ENCODE data around the gene AFAP1L1. TPM values are rescaled to one million over a fixed set of nuclear protein-coding genes. Genes with fewer than 3 reads are reported as not detected.

AFAP1L1 gene
- total RNA-seq, 1 experiment from 2014 or later = 2.2 TPM

DNA sequence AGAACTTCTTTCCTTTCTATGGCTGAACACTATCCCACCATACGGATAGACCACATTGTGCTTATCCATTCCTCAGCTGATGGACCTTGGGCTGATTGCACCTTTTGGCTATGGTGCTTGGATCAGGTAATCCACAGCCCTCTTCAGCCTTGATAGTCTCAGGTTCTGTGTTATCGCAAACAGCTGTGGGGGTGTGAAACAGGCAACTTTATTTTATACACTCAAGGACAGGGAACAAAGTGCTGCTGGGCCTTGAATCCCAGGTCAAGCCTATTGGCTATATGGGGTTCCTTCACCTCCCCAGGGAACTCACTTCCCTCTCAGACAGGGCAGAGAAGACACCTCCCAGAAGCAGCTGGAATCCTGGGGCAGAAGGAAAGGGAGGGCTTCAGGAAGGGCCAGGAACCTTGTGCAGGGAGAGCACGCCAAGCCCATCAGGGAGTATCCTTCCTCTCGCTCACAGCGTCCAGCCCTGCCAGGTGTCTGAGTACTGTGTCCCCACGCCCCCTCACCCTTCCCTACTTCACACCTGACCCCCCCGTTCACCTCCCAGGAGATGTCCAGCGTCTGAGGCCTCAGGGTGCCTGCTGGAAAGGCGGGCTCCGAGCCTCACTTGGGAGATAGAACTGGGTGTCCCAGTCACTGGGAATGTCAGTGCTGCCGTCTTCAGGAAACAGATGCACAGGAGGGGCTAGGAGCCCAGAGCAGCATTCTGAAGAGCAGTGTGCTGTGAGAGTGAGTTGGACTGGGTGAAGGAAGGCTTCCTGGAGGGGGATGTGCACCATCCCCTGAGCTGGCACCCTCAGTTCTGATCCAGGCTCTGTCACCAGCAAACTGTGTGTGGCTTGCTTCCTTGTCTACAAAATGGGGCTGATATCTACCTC, 32.8 kb downstream of the AFAP1L1 start:
- no peaks in the 10 kb centered on the region for H3K27me3 ChIP-seq (ENCODE audit: control insufficient read depth, insufficient read depth, low read length)
- H3K36me3 ChIP-seq (replicated peaks; ENCODE audit: control insufficient read depth, insufficient read depth, low read length) = no peaks in the 10 kb centered on the region
- no peak for DNase-seq
- H3K4me3 ChIP-seq (ENCODE audit: insufficient read depth, low read depth, low read length) = no peak overlapping the region

DNA sequence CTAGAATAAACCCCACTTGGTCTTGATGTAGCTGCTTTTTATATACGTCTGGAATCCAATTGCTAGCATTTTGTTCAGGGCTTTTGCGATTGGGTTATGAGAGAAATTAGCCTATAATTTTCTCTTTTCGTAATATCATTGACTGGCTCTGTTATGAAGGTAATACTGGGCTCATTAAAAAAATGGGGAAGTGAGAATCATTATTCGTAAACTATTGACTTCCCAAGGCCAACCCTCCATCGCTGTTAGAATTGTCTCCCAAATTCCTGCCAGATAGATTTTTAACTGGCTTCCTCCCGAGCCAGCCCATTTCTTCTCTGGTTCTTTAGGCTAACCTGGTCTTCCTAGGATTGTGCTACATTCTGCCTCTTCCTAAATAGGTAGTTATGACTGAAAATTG, 37.7 kb downstream of the AFAP1L1 start:
- Histone ChIP-seq H3K27me3 (ENCODE audit: control insufficient read depth, insufficient read depth, low read length) (no peaks in the 10 kb centered on the region), H3K36me3 (replicated peaks; ENCODE audit: control insufficient read depth, insufficient read depth, low read length) (no peaks in the 10 kb centered on the region), H3K4me3 (ENCODE audit: insufficient read depth, low read depth, low read length) (no peak overlapping the region)
- no peak for DNase-seq

DNA sequence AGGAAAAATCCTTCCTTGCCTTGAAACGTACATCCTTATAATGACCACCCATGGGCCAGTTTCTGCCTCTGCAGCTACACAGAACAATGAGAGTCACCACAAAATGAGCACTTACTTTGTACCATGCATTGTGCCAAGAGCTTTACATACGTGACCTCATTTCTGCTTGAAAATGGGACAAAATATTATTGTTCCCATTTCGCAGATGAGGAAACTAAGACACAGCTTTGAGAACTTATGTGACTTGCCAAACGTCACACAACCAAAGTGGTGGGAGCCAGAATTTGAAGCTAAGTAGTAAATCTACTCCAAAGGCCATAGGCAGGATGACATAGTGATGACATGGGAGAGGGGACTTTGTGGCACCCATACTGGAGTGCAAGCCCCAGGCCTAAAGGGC, 38.8 kb downstream of the AFAP1L1 start:
- Histone ChIP-seq H3K36me3 (replicated peaks; ENCODE audit: control insufficient read depth, insufficient read depth, low read length) (no peaks in the 10 kb centered on the region), H3K27me3 (ENCODE audit: control insufficient read depth, insufficient read depth, low read length) (no peaks in the 10 kb centered on the region), H3K4me3 (ENCODE audit: insufficient read depth, low read depth, low read length) (no peak overlapping the region)
- no peak for DNase-seq

DNA sequence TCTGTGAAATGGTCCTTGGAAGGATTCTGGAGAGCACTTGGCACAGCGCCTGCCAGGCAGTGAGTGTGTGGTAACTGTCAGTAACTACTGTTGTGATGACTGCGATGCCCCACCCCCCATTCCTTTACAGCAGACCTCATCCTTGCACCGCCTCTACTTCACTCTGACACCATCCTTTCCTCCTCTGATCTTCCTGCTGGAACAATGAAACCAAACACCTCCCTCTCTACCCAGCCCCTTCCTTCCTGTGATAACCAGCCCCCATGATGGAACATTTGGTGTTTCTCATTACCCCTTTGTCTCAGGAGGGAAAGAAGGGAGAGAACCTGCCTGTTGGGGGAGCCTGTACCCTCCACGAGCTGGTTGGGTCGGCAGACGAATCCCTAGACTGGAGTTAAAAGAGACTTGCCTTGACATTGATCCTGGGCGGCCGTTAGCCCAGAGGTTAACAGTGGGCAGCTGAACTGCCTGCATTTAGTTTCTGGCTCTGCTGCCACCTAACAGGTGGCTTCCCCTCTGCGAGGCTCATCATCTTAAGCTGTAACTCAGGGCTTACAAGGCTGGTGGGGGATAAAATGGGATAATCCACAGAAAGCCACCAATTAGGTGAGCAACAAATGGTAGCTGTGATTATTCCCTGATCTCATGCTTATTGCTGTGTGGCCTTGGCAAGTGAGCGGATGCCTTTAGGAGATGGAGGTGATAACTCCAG, 39.4 kb downstream of the AFAP1L1 start:
- H3K27me3 ChIP-seq (ENCODE audit: control insufficient read depth, insufficient read depth, low read length) = no peaks in the 10 kb centered on the region
- DNase-seq = peak; percentile 66
- H3K36me3 ChIP-seq (replicated peaks; ENCODE audit: control insufficient read depth, insufficient read depth, low read length) = no peaks in the 10 kb centered on the region
- no peak overlapping the region for H3K4me3 ChIP-seq (ENCODE audit: insufficient read depth, low read depth, low read length)

DNA sequence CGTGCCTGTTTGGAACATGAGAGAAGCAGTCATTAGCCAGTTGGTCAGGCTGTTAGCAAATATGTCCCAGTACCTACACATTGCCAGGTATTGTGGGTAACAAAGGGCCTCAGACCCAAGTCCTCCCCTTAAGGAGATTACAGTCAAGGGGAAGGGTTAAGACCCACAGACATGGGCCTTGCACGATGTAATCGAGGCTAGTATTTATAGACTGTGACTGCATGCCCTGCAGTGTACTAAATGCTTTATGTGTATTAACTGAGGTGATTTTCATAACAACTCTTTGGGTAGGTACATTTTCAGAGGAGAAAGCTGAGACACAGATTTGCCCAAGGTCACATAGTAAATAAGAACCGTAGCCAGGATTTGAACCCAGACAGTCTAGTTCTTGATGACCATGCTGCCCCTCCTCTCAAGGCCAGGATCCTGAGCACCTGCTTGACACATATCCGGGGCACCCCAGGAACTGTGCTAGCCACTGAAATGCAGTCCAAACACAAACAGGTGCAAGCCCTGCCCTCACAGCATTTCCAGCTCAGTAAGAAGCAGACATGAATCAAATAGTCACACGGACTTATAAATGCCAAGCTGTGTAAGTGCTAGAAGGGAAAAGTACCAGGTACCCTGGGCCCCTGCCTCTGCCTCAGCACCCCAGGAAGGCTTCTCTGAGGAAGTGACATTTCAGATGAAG, 41.6 kb downstream of the AFAP1L1 start:
- no peaks in the 10 kb centered on the region for H3K36me3 ChIP-seq (replicated peaks; ENCODE audit: control insufficient read depth, insufficient read depth, low read length)
- H3K4me3 ChIP-seq (ENCODE audit: insufficient read depth, low read depth, low read length) = no peak overlapping the region
- no peaks in the 10 kb centered on the region for H3K27me3 ChIP-seq (ENCODE audit: control insufficient read depth, insufficient read depth, low read length)
- no peak for DNase-seq

DNA sequence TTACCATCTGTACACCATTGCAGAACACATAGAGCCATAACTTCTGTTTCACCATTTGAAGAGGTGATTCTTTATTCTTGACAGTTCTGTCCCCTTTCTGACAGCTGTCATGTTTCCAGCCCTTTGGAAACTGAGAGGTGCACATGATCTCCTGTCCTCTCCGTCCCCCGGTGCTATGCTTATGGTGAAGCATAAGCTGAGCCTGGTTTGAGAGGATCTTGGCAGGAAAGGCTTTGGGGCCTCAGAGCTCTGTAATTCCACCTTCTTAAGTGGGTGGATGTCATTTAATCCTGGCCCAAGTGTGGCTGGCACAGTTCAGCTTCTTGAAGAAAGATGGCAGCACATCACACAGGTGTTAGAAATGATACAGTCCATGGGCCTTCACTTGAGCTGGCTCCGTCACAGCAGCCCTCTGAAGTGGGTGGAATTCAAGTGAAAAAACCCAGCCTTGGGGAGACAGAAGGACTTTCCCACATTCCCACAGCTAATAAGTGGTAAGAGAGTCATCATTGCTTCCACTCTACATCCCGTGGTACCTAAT, 43.0 kb downstream of the AFAP1L1 start:
- Histone ChIP-seq H3K27me3 (ENCODE audit: control insufficient read depth, insufficient read depth, low read length) (no peaks in the 10 kb centered on the region), H3K36me3 (replicated peaks; ENCODE audit: control insufficient read depth, insufficient read depth, low read length) (no peaks in the 10 kb centered on the region), H3K4me3 (ENCODE audit: insufficient read depth, low read depth, low read length) (no peak overlapping the region)
- no peak for DNase-seq

DNA sequence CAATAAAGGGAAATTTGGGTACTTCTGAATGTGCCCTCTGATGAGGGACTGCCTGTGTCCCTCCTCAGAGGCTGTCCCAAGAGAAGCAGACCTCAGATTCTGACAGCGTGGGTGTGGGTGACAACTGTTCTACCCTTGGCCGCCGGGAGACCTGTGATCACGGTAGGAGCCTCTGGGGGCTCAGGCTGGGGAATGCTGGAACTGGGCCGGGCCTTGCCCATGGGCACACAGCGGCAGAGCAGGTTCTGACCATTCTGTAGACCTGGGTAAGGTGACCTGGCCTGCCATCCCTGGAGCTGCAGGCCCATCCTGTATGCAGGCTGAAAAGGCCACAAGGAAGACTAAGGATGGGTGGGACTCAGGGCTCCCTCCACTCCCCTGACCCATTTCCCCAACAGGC, 44.1 kb downstream of the AFAP1L1 start:
- Histone ChIP-seq H3K4me3 (ENCODE audit: insufficient read depth, low read depth, low read length) (no peak overlapping the region), H3K27me3 (ENCODE audit: control insufficient read depth, insufficient read depth, low read length) (no peaks in the 10 kb centered on the region), H3K36me3 (replicated peaks; ENCODE audit: control insufficient read depth, insufficient read depth, low read length) (no peaks in the 10 kb centered on the region)
- DNase-seq = no peak

DNA sequence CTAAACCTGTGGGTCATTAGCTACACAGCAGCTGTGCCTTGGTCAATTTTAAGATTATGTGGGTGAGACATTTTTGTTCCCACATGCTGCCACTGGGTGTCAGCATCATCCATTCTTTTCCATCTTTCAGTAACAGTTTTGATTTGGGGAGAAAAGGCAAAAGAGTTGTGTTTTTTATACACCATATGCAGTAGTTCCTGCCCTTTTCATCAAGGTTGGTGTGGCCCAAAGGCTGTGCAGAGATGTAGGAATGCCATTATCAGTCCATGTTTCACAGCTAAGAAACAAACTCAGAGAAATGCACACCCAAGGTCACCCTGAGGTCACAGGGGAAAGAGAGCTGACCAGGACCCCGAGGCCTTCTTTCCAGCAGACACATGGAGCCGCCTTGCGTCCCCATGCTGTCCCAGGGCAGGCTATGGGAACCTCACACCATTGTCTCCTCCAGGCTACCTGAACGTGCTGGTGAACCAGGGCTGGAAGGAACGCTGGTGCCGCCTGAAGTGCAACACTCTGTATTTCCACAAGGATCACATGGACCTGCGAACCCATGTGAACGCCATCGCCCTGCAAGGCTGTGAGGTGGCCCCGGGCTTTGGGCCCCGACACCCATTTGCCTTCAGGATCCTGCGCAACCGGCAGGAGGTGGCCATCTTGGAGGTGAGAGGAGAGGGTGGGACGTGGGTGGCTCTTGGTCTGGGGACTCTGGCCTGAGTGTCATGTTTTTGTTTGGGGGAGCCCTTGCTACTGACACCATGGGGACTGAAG, 45.8 kb downstream of the AFAP1L1 start:
- Histone ChIP-seq H3K4me3 (ENCODE audit: insufficient read depth, low read depth, low read length) (no peak overlapping the region), H3K27me3 (ENCODE audit: control insufficient read depth, insufficient read depth, low read length) (no peaks in the 10 kb centered on the region), H3K36me3 (replicated peaks; ENCODE audit: control insufficient read depth, insufficient read depth, low read length) (no peaks in the 10 kb centered on the region)
- DNase-seq = peak; percentile 78

DNA sequence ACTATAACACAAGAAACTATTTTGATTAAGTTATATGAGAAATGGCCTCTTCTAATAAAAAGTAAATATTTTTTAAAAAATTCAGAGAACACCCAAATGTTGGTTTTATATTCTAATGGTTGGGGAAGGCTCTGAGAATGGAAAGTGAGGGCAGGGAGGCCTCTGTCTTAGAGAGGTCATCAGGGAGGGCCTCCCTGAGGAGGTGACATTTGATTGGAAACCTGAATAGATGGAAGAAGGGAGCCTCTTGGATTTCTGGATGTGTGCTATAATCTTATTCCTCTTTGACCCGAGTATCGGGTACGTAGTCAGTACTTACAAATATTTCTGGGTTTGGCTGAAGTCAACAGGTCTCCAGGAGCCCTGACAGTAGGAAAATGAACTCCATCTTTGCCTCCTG, 47.5 kb downstream of the AFAP1L1 start:
- no peak overlapping the region for H3K4me3 ChIP-seq (ENCODE audit: insufficient read depth, low read depth, low read length)
- H3K27me3 ChIP-seq (ENCODE audit: control insufficient read depth, insufficient read depth, low read length) = no peaks in the 10 kb centered on the region
- H3K36me3 ChIP-seq (replicated peaks; ENCODE audit: control insufficient read depth, insufficient read depth, low read length) = no peaks in the 10 kb centered on the region
- DNase-seq = no peak

DNA sequence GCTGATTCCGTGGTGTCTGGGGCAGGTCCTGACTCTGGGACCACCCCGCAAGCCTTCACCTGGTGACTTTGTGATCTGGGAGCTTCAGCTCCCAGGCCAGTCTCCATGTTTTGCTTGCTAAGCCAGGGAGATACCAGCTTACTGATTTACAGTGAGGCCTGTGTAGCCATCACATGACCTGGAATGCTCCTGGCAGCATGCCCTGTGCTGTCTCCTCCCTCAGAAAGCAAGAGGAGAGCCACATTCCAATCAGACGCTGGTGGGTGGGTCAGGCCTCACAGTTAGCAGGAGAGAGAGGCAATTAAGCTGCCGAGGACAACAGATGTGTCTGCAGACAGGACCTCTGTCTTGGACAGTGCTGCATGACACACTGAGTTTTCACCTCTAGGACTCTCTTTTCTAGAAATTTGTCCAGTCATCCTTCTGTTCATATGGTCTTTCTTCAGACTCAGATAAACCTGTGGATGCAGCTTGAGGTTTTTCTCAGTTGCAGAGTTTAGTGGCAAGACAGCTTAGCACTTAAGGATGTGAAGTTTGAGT, 49.2 kb downstream of the AFAP1L1 start:
- no peaks in the 10 kb centered on the region for H3K36me3 ChIP-seq (replicated peaks; ENCODE audit: control insufficient read depth, insufficient read depth, low read length)
- no peak overlapping the region for H3K4me3 ChIP-seq (ENCODE audit: insufficient read depth, low read depth, low read length)
- peak; percentile 51 for DNase-seq
- no peaks in the 10 kb centered on the region for H3K27me3 ChIP-seq (ENCODE audit: control insufficient read depth, insufficient read depth, low read length)

DNA sequence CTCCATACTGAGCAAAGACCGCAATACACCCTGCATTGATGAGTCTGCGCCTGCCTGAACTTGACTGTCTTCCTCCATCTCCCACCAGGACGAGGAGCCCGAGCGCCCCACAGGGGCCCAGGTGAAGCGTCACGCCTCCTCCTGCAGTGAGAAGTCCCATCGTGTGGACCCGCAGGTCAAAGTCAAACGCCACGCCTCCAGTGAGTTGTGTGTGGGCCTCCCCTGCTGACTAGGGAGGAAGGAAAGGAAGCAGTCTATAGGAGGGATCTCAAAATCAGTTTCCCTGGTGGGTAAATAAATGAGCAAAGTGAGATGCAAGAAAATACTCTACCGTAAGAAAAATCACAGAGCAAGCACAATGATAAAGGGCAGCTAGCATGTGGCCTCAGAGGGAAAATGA, 50.9 kb downstream of the AFAP1L1 start:
- peak; percentile 47 for DNase-seq
- Histone ChIP-seq H3K36me3 (replicated peaks; ENCODE audit: control insufficient read depth, insufficient read depth, low read length) (no peaks in the 10 kb centered on the region), H3K4me3 (ENCODE audit: insufficient read depth, low read depth, low read length) (no peak overlapping the region), H3K27me3 (ENCODE audit: control insufficient read depth, insufficient read depth, low read length) (no peaks in the 10 kb centered on the region)

DNA sequence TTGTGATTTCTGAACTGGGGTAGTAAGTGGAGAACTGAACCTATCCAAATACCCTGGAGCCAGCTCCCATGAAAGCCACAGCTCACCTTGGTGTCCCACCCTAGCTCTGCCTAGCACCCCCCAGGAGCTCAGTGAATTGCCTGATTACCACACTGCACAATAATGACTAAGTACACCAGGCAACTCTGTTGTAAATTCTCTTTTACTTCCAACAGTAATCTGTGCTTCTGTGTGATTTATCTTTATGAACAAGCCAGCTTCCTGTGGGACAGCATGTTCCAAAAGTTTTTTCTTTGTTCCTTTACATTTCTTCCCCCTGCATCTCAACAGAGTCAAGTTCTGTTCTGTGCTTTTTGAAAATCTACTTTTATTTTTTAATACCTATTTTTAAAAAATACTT, 51.6 kb downstream of the AFAP1L1 start:
- H3K27me3 ChIP-seq (ENCODE audit: control insufficient read depth, insufficient read depth, low read length) = no peaks in the 10 kb centered on the region
- H3K36me3 ChIP-seq (replicated peaks; ENCODE audit: control insufficient read depth, insufficient read depth, low read length) = no peaks in the 10 kb centered on the region
- DNase-seq = no peak
- H3K4me3 ChIP-seq (ENCODE audit: insufficient read depth, low read depth, low read length) = no peak overlapping the region

DNA sequence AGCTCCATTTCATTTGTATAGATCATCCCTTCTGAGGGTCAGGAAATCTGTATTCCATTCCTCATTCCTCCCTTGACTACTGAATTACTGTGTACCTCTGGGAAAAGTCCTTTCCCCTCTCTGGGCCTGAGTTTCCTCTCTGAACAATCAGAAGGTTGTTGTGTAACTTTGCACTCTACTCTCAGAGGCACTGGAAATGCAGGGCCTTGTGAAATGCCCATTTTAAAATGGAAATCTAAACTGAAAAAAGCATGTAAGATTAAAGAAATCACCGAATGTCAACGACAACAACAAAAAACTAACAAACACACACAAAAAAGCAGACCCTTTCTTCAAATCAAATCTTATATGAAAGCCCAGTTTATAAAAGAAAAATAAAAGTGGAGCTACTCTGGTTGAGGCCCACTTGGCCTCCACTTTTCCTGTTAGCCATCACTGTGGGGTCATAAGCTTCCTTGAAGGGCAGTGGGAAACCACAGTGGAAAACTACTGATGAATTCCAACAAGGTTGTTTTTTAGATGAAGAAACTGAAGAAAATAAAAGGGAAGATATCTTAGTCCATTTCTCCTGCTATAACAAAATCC, 52.1 kb downstream of the AFAP1L1 start:
- H3K27me3 ChIP-seq (ENCODE audit: control insufficient read depth, insufficient read depth, low read length) = no peaks in the 10 kb centered on the region
- DNase-seq = no peak
- H3K36me3 ChIP-seq (replicated peaks; ENCODE audit: control insufficient read depth, insufficient read depth, low read length) = no peaks in the 10 kb centered on the region
- H3K4me3 ChIP-seq (ENCODE audit: insufficient read depth, low read depth, low read length) = no peak overlapping the region

Measured in H7 (cell line).